Fibroblast of skin of abdomen (primary cell): ENCODE data around the gene TTC31.

ENCODE experiments used
- DNase-seq: peaks from one replicate; pipeline ENCODE4 v3.0.0-alpha.2; 2013

TTC31 gene

GRCh38 chr2:74488643-74489481, 6.0 kb downstream of the TTC31 start:
- no peak for DNase-seq

GRCh38 chr2:74489906-74490305, 7.0 kb downstream of the TTC31 start:
- DNase-seq: no peak

- no peak for DNase-seq
These were observed 9.0 kb downstream of the TTC31 start for GRCh38 chr2:74491648-74492544.

DNA sequence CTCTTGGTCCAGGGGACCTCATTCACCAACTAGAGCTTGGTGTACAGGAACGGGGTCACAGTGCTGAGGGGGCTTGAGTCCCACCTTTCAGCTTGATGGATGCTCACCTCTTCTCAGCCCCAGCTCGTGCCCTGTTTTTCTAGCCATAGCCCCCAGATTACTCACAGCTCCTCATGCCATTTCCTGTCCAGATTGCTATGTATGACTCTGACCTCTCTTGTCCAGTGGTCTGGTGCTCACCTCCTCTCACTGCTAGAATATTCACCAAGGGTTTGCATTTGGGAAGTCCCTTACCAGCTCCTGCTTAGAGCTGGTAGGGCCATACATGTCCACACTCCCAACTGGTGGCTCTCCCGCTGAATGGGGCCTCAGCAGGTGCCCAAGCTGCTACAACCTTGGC, 10.7 kb downstream of the TTC31 start:
- no peak for DNase-seq

- DNase-seq: no peak
These were observed 12.6 kb downstream of the TTC31 start for GRCh38 chr2:74495440-74495839.

- no peak for DNase-seq
These were observed 14.3 kb downstream of the TTC31 start for GRCh38 chr2:74496997-74497776.

GRCh38 chr2:74497777-74498499, 15.1 kb downstream of the TTC31 start:
- no peak for DNase-seq

DNA sequence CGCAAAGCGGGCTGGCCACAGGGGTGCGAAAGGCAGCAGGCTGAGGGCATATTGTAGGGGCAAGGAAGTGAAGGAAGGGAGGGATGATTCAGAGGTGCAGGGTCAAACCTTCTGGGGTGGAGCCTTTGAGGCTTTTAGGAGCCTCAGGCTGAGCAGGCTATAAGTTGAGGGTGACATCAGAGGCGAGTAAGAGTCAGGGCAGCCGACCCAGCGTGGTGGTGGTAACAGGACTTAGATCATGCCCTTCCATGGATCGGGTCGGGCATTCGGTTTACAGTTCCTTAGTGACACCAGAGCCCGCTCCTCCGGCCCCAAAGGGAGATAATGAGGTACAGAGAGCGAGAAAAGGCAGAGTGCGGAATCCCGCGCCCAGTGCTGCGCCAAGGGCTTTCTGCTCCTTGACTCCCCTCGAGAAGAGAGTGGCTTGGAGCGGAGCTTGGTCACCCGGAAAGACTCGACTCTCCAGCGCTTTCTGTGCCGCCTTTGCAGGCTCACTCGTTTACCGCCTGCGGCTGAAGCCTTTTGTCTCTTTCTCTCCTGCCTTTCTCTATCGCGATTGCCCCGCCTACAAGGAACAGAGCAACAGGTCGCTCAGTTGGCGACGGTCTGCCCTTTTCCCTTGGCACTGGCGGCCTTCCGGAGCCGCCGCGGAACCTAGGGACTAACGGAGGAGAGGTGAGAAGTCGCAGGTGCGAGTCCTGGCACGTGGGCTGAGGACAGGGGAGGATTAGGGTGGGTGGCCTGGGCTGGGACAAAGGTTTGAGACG, 15.8 kb downstream of the TTC31 start:
- DNase-seq: no peak

GRCh38 chr2:74499267-74499939, 16.5 kb downstream of the TTC31 start, which contains the start of gene LBX2:
Gene LBX2, minus strand, starts transcription at chr2:74499603. Its CDS starts 66 bp downstream, at chr2:74499537.
- DNase-seq: no peak

- no peak for DNase-seq
These were observed 17.2 kb downstream of the TTC31 start for GRCh38 chr2:74499940-74500577.

GRCh38 chr2:74500578-74500946, 17.7 kb downstream of the TTC31 start:
- DNase-seq: no peak

- no peak for DNase-seq
These were observed 18.6 kb downstream of the TTC31 start for GRCh38 chr2:74501335-74502071.

GRCh38 chr2:74502147-74502719, 19.4 kb downstream of the TTC31 start:
- no peak for DNase-seq

DNA sequence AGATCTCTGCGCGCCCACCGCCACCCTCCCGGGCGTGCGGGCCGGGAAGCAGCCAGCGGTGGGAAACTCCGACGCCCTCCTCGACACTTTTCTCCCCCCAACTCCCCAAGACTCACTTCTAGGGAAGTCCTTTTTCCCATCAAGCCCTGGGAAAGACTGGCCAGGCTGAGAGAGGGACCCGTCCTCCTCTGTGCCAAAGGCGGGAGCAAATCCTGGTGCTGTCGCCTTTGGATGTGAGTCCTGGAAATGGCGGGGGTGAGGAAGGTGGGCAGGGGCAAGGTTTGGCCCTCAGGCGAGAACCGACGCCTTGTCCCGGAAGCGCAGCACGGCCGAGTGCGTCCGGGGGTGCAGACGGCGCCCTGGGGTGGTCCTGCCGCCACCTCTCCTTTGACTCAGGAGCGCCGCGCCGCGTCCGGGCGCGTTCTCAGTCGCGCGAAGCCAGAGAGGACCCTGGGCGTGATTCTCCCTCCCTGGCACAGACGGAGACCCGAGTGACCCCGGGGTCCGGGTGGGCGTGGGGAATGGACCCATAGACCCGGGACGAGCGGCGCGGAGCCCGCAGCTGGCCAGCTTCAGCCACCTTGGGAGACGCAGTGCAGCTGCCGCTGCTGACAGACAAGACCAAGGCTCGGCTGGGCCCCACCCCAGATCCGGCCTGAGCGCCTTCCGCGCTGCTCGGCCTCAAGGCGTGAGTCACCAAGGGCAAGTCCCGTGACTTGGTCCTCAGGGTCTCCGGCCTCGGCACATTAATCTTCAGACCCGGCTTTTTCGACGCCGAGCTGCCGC, 20.0 kb downstream of the TTC31 start:
- DNase-seq: peak; percentile 77

- DNase-seq: no peak
These were observed 20.9 kb downstream of the TTC31 start for GRCh38 chr2:74503506-74504475.

DNA sequence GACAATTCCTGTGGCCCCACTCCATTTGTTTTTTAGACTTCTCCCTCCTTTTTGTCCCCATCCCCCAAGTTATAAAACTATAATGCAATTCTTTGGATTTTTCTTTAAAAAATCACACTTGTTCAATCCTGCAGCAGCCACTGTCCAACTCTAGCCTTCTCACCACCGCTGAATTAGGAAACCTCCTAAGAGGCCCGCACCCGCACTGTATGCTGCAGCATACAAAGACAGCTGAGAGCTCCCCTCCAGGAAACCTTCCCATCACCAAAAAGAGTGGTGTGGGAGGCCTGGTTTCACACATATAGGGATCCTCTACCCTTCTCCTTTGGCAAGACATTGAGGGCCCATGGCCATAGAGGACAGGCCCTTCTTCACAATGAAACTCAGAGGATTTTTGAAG, 21.7 kb downstream of the TTC31 start:
- DNase-seq: no peak
